IPS-18c (cell line): Measurements from ENCODE around the gene GPR137C.

Experiments used
- H3K4me3 ChIP-seq: 2 replicates; pipeline ENCODE4 v1.7.0; 2013; ENCODE audit warnings: low read depth, mild to moderate bottlenecking, low read length, moderate library complexity; ENCODE audit not compliant: insufficient read depth
- H3K9me3 ChIP-seq: one replicate; pipeline ENCODE4 v1.6.1; 2013; ENCODE audit warnings: mild to moderate bottlenecking, low read length, moderate library complexity; ENCODE audit not compliant: control insufficient read depth, insufficient read depth

Gene GPR137C, protein sequence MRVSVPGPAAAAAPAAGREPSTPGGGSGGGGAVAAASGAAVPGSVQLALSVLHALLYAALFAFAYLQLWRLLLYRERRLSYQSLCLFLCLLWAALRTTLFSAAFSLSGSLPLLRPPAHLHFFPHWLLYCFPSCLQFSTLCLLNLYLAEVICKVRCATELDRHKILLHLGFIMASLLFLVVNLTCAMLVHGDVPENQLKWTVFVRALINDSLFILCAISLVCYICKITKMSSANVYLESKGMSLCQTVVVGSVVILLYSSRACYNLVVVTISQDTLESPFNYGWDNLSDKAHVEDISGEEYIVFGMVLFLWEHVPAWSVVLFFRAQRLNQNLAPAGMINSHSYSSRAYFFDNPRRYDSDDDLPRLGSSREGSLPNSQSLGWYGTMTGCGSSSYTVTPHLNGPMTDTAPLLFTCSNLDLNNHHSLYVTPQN

DNA sequence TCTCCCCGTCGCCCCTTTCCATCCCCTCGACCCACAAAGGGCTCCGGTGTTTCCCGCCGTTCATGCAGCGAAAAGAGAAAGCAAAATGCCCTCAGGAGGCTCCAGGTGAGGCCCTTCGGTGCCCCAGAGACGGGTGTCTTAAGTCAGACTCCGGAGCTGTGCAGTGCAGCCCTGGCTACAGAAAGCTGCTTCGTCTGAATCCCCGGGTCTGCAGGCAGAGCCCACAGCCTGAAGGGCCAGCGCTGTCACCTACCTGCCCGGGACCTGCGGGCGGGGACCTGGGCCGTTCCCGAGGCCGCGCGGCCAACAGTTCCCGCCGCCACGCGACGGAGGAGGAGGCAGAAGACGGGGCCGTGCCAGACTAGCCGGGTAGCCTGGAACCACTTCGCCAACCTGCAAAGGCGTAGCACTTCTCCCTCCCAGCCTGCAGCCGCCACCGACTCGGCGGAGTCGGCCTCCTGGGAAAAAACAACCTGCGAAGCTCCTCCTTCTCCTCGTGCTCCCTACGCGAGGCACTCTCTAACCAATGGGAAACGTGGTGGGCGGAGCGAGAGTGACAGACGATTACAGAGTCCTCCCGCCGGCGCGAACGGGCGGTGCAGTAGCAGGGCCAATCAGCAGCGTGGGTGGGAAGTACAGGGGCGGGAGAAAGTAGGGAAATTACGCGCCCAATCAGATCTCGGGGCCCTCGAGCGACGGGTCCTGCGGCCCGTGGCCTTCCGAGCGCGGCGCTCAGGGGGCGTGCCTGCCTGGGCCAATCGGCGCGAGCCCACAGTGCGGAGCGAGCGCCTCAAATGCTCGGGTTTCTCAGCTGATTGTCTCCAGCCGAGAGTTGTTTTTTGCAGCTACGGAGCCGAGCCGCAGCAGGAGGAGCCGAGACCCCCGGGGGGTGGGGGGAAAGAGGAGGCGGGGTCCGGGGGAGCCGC, at the start of gene GPR137C, which contains the start of gene TXNDC16:
GPR137C (plus strand) TSS at position 774 of the 926 bp plus-strand sequence. CDS start 312 bp downstream, outside the sequence.
TXNDC16 (minus strand) TSS at position 443 of the 926 bp plus-strand sequence. CDS start 8,948 bp downstream, outside the sequence.
- Histone ChIP-seq H3K4me3 (peak within 1 kb of the TSS; percentile 75), H3K9me3 (no peaks in the 10 kb centered on the region)

DNA sequence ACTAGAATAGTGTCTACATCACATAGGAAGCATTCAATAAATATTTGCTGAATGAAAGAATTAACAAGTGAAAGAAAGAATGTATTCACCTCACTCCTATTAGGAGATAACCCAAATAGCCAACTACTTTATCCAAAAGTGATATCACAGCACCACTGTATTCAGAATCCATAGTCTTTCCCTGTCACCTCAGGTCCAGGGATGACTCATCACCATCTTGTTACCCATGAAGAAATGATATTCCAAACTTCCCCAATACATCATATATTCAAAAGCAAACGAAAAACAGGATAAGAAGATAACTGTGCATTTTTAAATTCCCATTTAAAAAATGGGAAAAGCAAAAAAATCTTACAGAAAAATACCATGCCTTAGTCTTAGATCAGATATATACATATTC, 39.4 kb upstream of the GPR137C start:
- Histone ChIP-seq H3K9me3 (no peaks in the 10 kb centered on the region), H3K4me3 (no peak overlapping the region)

DNA sequence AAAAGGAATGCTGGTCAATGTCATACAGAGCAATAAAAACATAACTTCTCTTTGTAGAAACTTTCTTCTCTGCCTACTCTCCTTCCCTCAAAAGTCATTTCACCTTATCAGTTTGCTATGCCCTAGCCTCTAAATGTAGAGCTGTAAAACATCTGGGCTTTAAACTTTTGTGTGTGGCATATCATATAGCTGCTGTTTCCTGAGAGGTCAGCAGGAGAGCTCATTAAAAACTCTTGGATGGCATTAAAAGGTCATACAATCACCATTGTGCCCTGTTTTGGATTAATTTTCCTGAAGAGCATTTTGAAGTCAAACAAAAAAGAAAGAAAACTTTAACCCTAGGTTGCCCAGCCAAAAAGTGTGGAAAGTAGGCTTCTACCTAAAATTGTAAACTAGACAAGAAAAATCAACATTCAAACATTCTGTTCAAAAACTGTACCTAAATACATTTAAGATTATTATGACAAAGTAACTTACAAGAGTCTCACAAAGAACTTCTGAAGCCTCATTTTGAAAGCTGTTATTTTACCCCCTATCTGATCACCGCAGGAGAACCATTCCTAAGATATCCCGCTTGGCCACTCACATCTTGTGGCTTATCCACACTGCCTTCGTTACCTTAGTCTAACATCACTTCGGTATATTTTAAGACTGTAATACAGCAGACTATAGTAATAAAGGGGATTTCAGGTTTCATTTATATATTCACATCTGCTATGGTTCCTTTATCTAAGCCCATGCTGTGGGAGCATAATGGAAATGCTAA, 38.4 kb upstream of the GPR137C start:
- Histone ChIP-seq H3K9me3 (no peaks in the 10 kb centered on the region), H3K4me3 (no peak overlapping the region)

DNA sequence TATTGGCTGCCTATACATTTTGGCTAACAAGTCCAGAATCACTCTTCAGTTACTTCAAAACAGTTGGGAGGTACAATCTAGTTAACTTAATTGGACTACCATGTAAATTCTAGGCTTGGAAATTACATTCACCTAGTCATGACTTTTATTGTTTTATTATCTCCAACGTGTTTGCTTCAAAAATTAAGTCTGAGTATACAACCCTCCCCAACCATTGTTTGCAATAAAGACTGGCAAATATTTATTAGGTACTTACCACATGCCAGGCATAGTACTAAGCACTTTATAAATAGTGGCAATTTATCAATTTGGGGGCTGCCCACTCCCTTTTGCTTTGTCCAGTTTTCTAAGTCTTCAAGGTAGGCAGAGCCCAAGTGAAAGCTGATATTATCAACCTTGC, 30.6 kb upstream of the GPR137C start:
- no peaks in the 10 kb centered on the region for H3K9me3 ChIP-seq
- H3K4me3 ChIP-seq = no peak overlapping the region

DNA sequence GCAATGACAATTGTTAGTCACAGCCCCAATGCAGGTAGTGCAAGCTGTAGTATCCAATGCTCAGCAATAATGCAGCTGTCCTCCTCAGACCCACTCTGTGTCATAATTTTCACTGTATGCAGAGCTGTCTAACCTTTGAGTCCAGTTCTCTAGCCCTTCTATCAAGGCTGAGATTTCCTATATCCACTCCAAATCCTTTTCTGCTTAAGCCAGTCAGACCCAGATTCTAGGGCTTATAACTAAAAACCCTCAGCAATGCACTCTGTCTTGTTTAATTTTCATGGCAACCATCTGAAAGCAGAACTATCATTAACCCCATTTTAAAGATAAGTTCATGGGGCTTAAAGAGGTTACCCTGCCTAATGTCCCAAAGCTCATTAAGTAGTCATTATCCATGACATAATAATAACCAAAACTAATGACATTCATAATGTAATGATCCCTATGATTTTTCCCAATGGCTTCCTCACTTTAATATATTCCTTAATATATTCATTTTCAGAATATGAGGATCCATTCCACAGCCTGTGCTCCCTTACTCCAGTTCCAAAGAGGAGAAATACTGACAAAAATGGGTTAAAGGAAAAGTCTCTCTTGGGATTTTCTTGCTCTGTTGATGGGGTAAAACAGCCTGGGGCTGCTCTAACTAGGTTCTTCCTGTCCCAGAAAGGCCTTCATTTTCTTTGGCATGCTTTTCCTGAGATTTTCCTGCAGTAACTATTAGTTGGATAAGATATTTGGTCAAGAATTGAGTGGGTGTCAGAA, 29.9 kb upstream of the GPR137C start:
- Histone ChIP-seq H3K9me3 (no peaks in the 10 kb centered on the region), H3K4me3 (no peak overlapping the region)

DNA sequence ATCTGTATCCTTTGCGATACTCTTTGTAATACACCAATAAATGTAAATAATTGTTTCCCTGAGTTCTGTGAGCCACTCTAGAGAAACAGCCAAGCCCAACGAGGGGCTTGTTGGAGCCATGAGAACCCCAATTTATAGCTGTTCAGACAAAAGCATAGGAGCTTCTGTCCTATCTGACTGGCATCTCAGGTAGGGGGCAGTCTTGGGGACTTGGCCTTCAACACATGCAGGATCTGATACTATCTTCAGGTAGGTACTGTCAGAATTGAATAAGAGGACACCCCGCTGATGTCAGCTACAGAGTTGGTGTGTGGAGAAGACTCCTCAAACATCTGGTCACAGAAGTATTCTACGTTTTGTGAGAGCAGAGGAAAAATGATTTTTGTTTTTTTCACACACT, 25.6 kb upstream of the GPR137C start:
- Histone ChIP-seq H3K4me3 (no peak overlapping the region), H3K9me3 (no peaks in the 10 kb centered on the region)

DNA sequence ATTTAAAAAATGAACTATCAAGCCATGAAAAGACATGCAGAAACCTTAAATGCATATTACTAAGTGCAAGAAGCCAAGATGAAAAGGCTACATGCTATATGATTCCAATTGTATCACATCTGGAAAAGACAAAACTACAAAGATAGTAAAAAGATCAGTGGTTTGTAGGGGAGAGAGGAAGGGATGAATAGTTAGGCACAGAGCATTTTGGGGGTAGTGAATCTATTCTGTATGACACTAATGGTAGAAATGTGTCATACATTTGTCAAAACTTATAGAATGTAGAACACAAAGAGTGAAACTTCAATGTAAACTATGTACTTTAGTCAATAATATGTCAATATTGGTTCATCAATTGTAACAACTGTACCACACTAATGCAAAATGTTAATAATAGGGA, 21.2 kb upstream of the GPR137C start:
- H3K9me3 ChIP-seq = no peaks in the 10 kb centered on the region
- H3K4me3 ChIP-seq = no peak overlapping the region

DNA sequence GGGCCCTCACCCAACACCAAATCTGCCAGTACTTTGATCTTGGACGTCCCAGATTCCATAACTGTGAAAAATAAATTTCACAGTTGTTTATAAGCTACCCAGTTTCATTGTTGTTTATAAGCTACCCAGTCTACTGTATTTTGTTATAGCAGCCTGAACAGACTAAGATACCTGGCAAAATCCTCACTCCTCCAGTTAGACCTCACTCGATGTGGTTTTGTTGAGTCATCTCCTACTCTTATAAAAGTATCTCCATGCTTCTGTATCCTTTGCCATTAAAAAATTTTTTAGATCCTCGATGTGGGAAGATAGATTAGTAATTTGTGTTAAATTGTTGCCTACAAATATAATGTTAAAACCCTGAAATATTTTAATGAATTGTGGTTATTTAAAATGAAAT, 16.4 kb upstream of the GPR137C start:
- Histone ChIP-seq H3K4me3 (no peak overlapping the region), H3K9me3 (no peaks in the 10 kb centered on the region)

DNA sequence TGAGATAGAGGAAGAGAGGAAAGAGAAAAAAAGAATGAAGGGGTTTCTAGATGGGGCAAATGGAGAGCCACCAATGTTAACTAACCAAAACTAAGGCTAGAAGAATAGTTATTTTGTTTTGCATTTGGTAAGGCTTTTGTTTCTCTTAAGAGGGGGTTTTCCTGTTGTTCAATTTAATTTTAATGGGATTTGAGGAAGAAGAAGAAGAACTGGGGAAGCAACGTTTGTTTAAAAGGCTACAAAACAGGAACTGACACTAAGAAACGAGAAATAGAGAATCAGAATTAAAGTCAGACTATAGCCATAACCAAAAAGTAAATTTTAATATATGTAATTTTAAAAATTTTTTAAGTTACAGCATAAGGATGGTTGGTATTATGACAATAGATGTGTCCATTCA, 14.0 kb upstream of the GPR137C start:
- Histone ChIP-seq H3K4me3 (no peak overlapping the region), H3K9me3 (no peaks in the 10 kb centered on the region)

DNA sequence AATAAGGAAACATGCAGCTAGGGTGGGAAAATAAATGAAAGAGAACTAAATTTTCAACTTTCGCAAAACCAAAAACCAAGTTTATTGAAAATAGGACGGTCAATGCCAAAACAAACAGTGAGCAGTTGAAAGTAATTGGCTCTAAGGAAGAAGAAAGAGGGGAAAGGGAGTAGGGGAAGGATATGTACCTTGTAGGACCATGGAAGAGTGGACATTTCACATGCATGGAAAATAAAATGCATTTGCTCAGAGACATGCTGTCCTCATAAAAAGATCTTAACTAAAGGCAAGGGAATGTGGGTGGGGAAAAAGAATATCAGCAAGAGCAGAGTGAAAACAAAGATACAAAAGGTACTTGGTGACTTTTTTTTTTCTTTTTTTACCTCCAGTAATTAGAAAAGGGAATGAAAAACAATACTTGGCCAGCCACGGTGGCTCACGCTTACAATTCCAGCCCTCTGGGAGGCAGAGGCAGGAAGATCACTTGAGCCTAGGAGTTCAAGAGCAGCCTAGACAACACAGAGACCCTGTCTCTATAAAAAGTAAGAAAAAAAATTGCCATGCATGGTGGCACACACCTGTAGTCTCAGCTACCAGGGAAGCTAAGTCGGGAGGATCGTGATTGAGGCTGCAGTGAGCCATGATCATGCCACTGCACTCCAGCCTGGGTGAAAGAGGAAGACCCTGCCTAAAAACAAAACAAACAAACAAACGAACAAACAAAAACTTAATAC, 6.9 kb upstream of the GPR137C start:
- Histone ChIP-seq H3K9me3 (no peaks in the 10 kb centered on the region), H3K4me3 (no peak overlapping the region)

DNA sequence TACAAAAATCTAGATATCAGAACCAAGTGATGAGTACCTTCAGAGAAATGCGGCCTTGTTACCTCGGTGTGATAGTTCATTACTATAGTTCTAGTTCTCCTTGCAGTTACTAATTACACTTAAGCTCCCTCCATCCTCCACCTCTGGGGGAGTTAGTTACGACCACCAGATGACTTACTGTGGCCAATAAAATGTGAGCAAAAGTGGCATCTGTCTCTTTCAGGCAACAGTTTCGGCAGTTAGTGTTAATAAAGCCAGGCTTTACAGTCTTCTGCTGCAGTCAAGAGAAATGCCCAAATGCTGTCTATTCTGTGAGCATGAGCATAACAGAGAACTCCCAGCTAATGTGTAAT, 6.3 kb upstream of the GPR137C start:
- H3K9me3 ChIP-seq = no peaks in the 10 kb centered on the region
- H3K4me3 ChIP-seq = no peak overlapping the region

DNA sequence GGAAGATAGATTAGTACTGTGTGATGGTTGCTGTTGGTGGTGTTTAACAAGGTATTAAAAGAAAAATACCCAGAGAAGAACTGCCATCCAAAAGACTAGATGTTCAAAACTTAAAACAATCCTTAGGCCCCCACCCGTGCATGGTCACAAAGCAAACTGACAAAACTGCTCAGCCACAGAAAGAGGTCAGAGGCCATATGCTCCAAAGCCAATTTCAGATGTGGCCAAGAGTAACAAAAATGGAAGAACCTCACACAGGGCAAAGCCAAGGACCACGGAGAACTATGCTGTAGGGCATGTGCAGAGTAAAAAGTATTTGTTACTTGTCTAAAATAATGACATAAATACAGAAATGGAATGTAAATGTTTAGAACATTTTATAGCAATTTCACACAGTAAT, 5.6 kb upstream of the GPR137C start:
- H3K4me3 ChIP-seq = no peak overlapping the region
- H3K9me3 ChIP-seq = no peaks in the 10 kb centered on the region

DNA sequence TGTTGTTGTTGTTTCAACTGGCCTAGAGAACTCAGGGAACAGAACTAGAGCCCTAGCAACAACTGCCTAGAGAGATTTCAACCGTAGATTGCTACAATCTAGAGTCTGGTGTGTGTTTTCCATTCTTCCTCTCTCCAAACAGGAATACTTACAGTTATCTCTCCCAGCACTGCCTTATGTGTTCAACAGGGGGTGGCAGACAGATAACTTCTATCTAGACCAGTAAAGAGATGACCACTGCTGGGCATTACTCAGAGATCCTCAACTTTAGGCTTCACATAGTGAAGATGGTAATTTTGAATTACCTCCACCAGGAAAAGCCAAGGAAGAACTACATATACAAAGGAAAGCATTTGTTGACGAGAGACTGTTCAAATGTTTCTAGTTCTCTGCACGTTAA, 5.1 kb upstream of the GPR137C start:
- no peak overlapping the region for H3K4me3 ChIP-seq
- no peaks in the 10 kb centered on the region for H3K9me3 ChIP-seq

DNA sequence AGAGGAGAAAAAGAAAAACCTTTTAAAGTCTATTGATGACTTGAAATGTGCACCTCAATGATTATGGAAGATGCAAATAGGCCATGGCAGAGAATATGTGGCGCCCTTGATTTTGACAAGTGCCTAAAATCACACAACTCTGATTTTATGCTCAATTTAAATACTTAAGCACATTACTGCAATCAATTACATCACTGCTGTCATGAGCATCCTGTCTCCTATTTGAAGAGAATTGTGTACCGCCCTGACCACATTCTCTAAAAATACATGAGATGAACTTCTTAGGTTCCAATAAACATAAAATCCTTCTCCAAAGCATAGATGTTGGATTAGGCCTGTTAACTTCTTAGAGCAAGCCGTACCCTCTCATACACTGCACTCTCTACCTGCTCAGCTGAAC, 2.0 kb upstream of the GPR137C start:
- Histone ChIP-seq H3K4me3 (no peak overlapping the region; the same call in 1 of the 2 replicates), H3K9me3 (no peaks in the 10 kb centered on the region)

DNA sequence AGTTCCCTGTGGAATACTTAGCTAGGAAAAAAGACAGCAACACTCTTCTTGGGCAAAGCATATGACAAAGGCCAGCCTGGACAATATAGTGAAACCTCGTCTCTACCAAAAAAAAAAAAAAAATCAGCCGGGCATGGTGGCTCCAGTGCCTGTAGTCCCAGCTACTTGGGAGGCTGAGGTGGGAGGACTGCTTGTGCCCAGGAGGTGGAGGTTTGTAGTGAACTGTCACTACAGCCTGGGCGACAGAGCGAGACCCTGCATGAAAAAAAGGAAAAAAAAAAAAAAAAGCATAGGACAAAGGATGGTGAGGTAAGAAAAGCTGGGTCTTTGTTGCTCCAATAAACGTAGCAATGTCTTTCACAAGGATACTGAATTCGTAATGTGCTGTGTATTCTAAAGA, 1.4 kb upstream of the GPR137C start:
- Histone ChIP-seq H3K4me3 (peak overlapping the region; percentile 75), H3K9me3 (no peaks in the 10 kb centered on the region)

DNA sequence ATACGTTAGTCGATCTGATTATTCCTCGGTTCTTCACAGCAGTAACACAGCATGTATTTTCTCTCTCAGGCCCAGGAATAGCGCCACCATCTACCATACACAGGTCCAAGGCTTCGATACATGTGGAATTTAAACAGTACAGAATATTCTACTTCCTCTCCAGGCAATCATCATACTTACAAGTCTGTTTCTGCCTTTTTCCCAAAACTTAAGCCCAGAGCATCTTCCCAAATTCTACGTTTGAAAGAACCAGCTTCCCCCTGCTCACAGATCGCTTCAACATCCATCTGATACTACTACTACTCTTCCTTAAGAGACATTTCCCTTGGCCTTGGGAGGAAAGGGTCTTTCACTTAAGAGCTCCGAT, 957 bp upstream of the GPR137C start:
- no peaks in the 10 kb centered on the region for H3K9me3 ChIP-seq
- H3K4me3 ChIP-seq = peak overlapping the region; percentile 75
